Psoas muscle (tissue), 8 donors: ENCODE measurements around the gene CACNB4. TPM values are rescaled to one million over a fixed set of nuclear protein-coding genes. Genes with fewer than 3 reads are reported as not detected.
"Not testable (repeated sequence)": the region's sequence is repeated elsewhere in the genome, so short reads cannot be mapped to it uniquely, and the experiment has no call there.

ENCODE experiments used
- ATAC-seq, 4 donors: fragments of 200-7000 bp; cut with Tn5 transposase; one replicate each; pipeline ENCODE4 v1.9.1; 2020; ENCODE audit warnings: moderate library complexity in 3 of 4, mild to moderate bottlenecking in 2 of 4
- DNase-seq, 2 donors: peaks; one replicate each; pipeline ENCODE4 v3.0.0-alpha.2; 2020
- H3K27ac ChIP-seq: fragments of 200-600 bp; one replicate; pipeline ENCODE4 v1.8.0; 2022
- H3K27me3 ChIP-seq, 3 donors: fragments of 200-600 bp in 1 of 3; one replicate each; pipeline versions ENCODE4 v1.6.1 to v1.8.0; 2013 to 2022; ENCODE audit warnings: low read length in 2 of 3, mild to moderate bottlenecking in 2 of 3, moderate library complexity in 1 of 3; ENCODE audit not compliant: insufficient read depth in 3 of 3
- H3K36me3 ChIP-seq, 2 donors: fragments of 200-600 bp in 1 of 2; one replicate each; pipeline versions ENCODE4 v1.6.1 to v1.8.0; 2013 to 2022; ENCODE audit warnings: low read depth in 1 of 2, mild to moderate bottlenecking in 1 of 2, moderate library complexity in 1 of 2; ENCODE audit not compliant: insufficient read depth in 1 of 2
- H3K4me1 ChIP-seq: fragments of 200-600 bp; one replicate; pipeline ENCODE4 v1.8.0; 2022
- H3K4me3 ChIP-seq: fragments of 200-600 bp; one replicate; pipeline ENCODE4 v1.8.0; 2022; ENCODE audit warnings: mild to moderate bottlenecking
- H3K9me3 ChIP-seq: fragments of 200-600 bp; one replicate; pipeline ENCODE4 v1.8.0; 2022
- CTCF ChIP-seq: fragments of 200-600 bp; IDR thresholded peaks from one replicate; pipeline ENCODE4 v1.8.0; 2022; ENCODE audit warnings: antibody characterized with exemption
- WGBS, 3 donors: extraction: QIAGEN DNeasy Blood & Tissue Kit; methylation state at CpG; one replicate each; pipeline versions ENCODE4 v1.1.6 to v1.1.7; 2013; 5-methylcytosine and 5-hydroxymethylcytosine counted together
- intact Hi-C, 2 donors: fragments of 100-400 bp; cut with DNase I; formaldehyde crosslinking; loops; one replicate each; pipeline versions ENCODE4 v1.11.0 to v1.14.2; 2022
- polyA plus RNA-seq, 3 donors: library from polyadenylated mRNA; stranded (reverse); fragments of 200-250 nt; gene quantifications; one replicate each; pipeline ENCODE4 v1.2.3, GENCODE V29; 2013
- total RNA-seq, 4 donors: library from RNA; stranded (reverse); fragmentation: NEBNext Ultra II Directional in 2 of 4; extraction: Animal tissue kit (Norgen Biotek cat#: 25700) in 2 of 4; gene quantifications; one replicate each; pipeline versions ENCODE4 v1.2.1 to v1.2.4, GENCODE V29; 2021 to 2023
- donor health status: healthy with polysubstance abuse.
- donor health status: DM: no; HTN: no; CAD: no; lungs with moderate emphysema.
- donor health status: Bipolar disorder and iron deficiency.
- donor health status: healthy.
- donor health status: DM: yes; HTN: yes; CAD: no.
- donor health status: DM: no; HTN: no; CAD: no.
- donor health status: DM: no; HTN: no; CAD: no.
- donor health status: DM: yes; HTN: yes; CAD: no.

CACNB4 gene
- total and polyA plus RNA-seq, 7 donors: 0.10 to 1.1 (median 0.21) TPM

DNA sequence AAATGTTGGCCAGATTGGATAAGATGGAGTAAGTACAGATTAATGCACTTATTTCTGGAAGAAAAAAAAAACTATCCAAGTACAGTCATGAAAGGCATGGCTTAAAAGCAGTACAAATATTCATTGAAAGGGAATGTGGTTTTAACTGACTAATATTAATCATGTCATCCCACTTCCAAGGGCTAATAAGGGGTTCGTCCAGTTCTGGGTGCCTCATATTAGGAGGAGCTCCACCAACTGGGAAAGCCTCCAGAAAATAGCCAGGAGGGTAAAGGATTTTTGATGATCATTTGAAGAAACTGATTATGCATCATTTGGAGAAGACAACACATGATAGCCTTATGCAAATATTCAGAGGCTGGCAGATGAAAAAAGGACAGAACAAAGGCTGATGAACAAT is 155.4 kb downstream of the CACNB4 start:
- Histone ChIP-seq H3K9me3 (no peaks in the 10 kb centered on the region), H3K27me3 (no peaks in the 10 kb centered on the region), H3K27ac (no peak overlapping the region), H3K4me3 (no peak overlapping the region), H3K4me1 (peaks cover 14% of the 10 kb centered on the region), H3K36me3 (no peaks in the 10 kb centered on the region)
- 79 to 94% (median 82%) methylated on average over 1 of the region's 1 CpG for whole genome bisulfite sequencing, 3 donors
- TF ChIP-seq CTCF: no peak
- intact Hi-C loops: no loop called here
- ATAC-seq: no peak
- no peak for DNase-seq

GRCh38 chr2:151942540-151943205 is 156.2 kb downstream of the CACNB4 start:
- H3K27ac ChIP-seq, H3K27me3 ChIP-seq, H3K9me3 ChIP-seq, ATAC-seq, H3K4me3 ChIP-seq, DNase-seq, H3K36me3 ChIP-seq, intact Hi-C loops: not testable (repeated sequence)
- peaks cover 13% of the 10 kb centered on the region for H3K4me1 ChIP-seq
- 92 to 95% (median 95%) methylated on average over 10 of the region's 10 CpGs for WGBS, 3 donors

GRCh38 chr2:151937966-151938365 is 160.9 kb downstream of the CACNB4 start:
- Histone ChIP-seq H3K9me3 (no peaks in the 10 kb centered on the region), H3K27ac (no peak overlapping the region), H3K36me3 (no peaks in the 10 kb centered on the region), H3K4me1 (peaks cover 12% of the 10 kb centered on the region), H3K27me3 (no peaks in the 10 kb centered on the region), H3K4me3 (no peak overlapping the region)
- TF ChIP-seq CTCF: no peak
- ATAC-seq (peak in 1 of 4 donors; percentile 17), DNase-seq (no peak)
- intact Hi-C loops: no loop called here

DNA sequence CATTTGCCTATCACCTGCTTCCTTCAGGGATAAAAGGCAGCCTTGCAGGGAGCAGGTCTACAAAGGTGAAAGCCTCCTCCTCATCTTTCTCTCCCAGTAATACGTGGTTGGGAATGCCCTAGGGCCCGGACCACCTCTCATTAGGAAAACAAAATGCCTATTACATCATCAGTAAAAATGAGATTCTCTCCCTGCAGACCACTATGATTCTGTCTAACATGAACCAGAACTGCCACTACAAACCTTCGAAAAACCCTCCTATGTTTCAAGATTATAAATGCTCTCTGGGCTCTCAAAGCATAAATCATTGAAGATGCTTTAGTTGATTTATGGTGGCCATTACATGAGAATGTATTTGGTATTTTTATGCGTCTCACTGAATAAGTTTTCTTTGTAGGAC is 162.2 kb downstream of the CACNB4 start:
- H3K27me3 ChIP-seq: no peaks in the 10 kb centered on the region
- H3K9me3 ChIP-seq: no peaks in the 10 kb centered on the region
- intact Hi-C loops: no loop called here
- ATAC-seq (no peak), DNase-seq (no peak)
- 70 to 77% (median 72%) methylated on average over 4 of the region's 4 CpGs for WGBS, 3 donors
- no peak overlapping the region for H3K4me3 ChIP-seq
- no peak for TF ChIP-seq CTCF
- H3K27ac ChIP-seq: no peak overlapping the region
- H3K4me1 ChIP-seq: peaks cover 15% of the 10 kb centered on the region
- H3K36me3 ChIP-seq: no peaks in the 10 kb centered on the region

DNA sequence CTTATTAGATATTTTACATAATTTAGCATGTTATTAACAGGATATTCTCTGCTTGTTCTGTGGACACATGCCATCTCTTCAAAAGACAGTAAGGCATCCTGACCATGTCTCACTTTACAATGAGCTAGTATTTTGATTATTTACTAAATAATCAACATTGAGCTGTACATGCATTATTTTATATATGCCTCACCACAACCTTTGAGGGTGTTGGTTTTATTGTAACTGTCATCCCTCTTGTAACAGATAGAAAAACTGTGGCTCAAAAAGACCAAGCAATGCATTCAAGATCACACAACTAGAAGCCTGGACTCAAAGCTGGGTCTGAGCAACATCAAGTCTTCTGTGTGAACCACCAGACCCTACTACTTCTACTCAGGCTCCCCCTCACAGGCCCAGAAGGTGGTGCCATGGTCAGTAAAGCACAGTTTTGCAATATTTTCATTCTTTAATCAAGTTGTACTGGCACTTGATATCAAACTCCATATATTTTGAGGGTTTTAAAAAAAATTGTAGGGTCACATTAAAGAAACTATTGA is 165.5 kb downstream of the CACNB4 start:
- intact Hi-C loops: no loop called here
- ATAC-seq (no peak), DNase-seq (no peak)
- TF ChIP-seq CTCF: no peak
- Histone ChIP-seq H3K4me3 (no peak overlapping the region), H3K36me3 (no peaks in the 10 kb centered on the region), H3K9me3 (no peaks in the 10 kb centered on the region), H3K4me1 (peaks cover 36% of the 10 kb centered on the region), H3K27me3 (no peaks in the 10 kb centered on the region), H3K27ac (no peak overlapping the region)
